Neutrophil (primary cell): ENCODE data around the gene PDE4D.

Experiments used
- H3K27ac ChIP-seq: fragments of 200-600 bp; sonication (generic); 2 replicates; pipeline ENCODE4 v1.5.1; 2016; ENCODE audit warnings: mild to moderate bottlenecking, moderate library complexity
- H3K27me3 ChIP-seq: fragments of 200-600 bp; sonication (generic); 2 replicates; pipeline ENCODE4 v1.6.0; 2016; ENCODE audit warnings: mild to moderate bottlenecking
- H3K36me3 ChIP-seq: fragments of 200-600 bp; sonication (generic); 2 replicates; pipeline ENCODE4 v1.5.1; 2017
- H3K4me1 ChIP-seq, 2 experiments: fragments of 200-600 bp in 1 of 2; sonication (generic) in 1 of 2; 1 replicate in 1 of 2; 2 replicates in 1 of 2; pipeline versions ENCODE4 v1.5.1 to v1.6.1; 2013 to 2016; ENCODE audit warnings: low read depth in 1 of 2, low read length in 1 of 2, mild to moderate bottlenecking in 1 of 2, moderate library complexity in 1 of 2; ENCODE audit not compliant: control insufficient read depth in 1 of 2, insufficient read depth in 1 of 2
- H3K4me3 ChIP-seq, 2 experiments: fragments of 200-600 bp in 1 of 2; sonication (generic) in 1 of 2; 1 replicate in 1 of 2; 2 replicates in 1 of 2; pipeline ENCODE4 v1.5.1; 2013 to 2016; ENCODE audit warnings: low read depth in 1 of 2, low read length in 1 of 2, mild to moderate bottlenecking in 1 of 2, moderate library complexity in 1 of 2
- H3K9me3 ChIP-seq: fragments of 200-600 bp; sonication (generic); 2 replicates; pipeline ENCODE4 v1.5.1; 2016
- CTCF ChIP-seq: fragments of 200-600 bp; sonication (generic); IDR thresholded peaks from 2 replicates; pipeline ENCODE4 v1.5.1; 2016; ENCODE audit warnings: antibody characterized with exemption

PDE4D gene

DNA sequence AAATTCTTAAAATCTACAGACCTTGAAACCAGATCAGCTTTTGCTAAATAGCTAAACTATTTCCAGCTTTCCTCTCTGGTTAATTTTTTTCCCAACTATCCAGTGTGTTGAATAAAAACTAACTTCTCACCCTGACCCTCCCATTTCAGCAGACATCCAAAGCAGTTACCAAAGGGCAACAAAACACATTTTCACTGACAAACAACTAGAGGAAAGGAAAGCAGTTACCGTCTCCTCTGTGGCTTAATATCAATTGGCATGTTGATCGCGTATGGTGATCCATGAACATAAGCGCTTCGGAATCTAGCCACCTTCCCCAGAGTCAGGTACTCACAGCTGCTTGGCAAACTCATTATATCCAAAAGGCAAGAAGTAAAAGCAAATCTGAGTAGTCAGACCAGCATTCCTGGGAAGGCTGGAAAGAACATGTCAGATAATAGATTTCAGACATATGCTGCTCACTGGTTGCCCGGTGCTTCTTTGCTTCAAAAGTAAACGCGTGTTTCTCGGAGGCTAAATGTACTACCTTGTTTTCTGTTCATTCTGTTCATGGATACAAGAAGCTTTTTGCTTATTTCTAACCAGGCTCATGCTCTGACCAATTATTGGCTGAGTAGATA is 463.4 kb downstream of the PDE4D start:
- Histone ChIP-seq H3K4me1 (no peaks in the 10 kb centered on the region), H3K27me3 (no peaks in the 10 kb centered on the region), H3K36me3 (no peaks in the 10 kb centered on the region), H3K4me3 (no peak overlapping the region), H3K9me3 (no peaks in the 10 kb centered on the region), H3K27ac (no peak overlapping the region)
- no peak for TF ChIP-seq CTCF

- H3K4me1 ChIP-seq = no peaks in the 10 kb centered on the region
- H3K9me3 ChIP-seq = no peaks in the 10 kb centered on the region
- H3K27me3 ChIP-seq = no peaks in the 10 kb centered on the region
- TF ChIP-seq CTCF = no peak
- no peak overlapping the region for H3K27ac ChIP-seq
- H3K36me3 ChIP-seq = no peaks in the 10 kb centered on the region
- H3K4me3 ChIP-seq = no peak overlapping the region
These were observed 465.1 kb downstream of the PDE4D start for GRCh38 chr5:59428391-59428790.

DNA sequence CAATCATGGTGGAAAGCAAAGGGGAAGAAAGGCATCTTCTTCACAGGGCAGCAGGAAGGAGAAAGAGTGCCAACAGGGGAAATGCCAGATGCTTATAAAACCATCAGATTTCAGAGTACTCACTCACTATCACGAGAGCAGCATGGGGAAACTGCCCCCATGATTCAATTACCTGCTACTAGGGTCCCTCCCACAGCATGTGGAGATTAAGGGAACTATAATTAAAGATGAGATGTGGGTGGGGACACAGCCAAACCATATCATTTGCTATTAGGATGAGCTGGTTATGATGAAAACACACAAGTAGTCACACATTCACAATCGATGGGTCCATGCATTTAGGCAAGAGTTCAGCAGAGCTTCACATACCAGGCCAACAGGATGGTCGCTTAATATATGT is 469.0 kb downstream of the PDE4D start:
- no peak overlapping the region for H3K27ac ChIP-seq
- H3K4me1 ChIP-seq = no peaks in the 10 kb centered on the region
- H3K36me3 ChIP-seq = no peaks in the 10 kb centered on the region
- H3K4me3 ChIP-seq = no peak overlapping the region
- H3K27me3 ChIP-seq = no peaks in the 10 kb centered on the region
- H3K9me3 ChIP-seq = no peaks in the 10 kb centered on the region
- no peak for TF ChIP-seq CTCF

DNA sequence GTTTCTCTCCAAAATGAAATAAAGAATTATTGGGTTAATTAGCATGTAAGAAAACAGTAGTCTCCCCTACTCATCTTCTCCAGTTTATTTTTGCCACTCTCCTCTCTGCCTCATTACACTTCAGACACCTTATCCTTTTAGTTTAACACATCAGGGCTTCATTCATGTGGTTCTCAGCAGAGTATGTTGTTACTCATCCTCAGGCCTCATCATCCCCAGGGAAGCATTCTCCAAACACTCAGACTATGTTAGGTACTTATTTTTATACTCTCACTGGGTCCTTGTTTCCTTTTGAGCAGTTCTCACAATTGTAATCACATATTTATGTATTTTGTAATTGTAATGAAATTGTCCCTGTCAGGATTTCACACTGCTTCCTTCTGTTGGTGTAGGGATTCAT is 470.5 kb downstream of the PDE4D start:
- Histone ChIP-seq H3K9me3 (no peaks in the 10 kb centered on the region), H3K27ac (no peak overlapping the region), H3K36me3 (no peaks in the 10 kb centered on the region), H3K4me3 (no peak overlapping the region), H3K4me1 (no peaks in the 10 kb centered on the region), H3K27me3 (no peaks in the 10 kb centered on the region)
- no peak for TF ChIP-seq CTCF

DNA sequence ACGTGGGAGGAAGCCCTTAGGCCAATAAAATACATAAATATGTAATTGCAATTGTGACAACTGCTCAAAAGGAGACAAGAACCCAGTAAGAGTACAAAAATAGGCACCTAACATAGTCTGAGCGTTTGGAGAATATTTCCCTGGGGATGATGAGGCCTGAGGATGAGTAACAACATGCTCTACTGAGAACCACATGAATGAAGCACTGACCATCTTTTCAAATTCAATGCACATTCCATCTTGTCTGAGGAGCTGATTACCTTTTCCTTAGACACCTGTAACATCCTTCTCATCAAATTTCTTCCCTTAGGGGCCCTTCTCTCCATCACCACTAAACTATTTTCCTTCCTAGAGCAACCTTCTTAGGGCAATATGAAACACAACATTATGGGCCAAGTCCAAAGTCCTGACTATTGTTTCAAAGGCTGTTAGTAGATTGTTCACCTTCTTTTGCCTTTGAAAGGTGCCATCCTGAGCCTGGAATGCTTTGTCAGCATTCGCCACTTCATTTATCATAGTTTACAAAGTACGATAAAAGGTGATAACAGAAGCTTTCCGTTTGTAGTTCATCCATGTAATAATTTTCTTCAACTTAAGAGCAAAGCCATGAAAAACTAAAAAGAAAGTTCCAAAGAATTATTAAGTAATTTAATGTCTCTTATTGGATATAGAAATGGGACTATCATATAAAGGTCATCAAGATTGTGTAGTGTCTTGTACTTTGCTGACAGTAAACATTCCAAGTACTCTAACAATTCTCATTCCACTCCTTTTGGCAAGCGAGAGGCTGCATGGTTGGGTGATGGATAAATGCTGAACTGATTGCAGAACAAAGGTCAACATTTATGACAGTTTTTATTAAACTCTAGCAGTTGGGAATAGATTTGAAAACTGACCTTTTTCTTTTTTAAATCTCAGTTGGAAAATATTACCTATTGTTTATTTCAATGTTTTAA is 471.3 kb downstream of the PDE4D start:
- H3K9me3 ChIP-seq = no peaks in the 10 kb centered on the region
- H3K27ac ChIP-seq = no peak overlapping the region
- no peak for TF ChIP-seq CTCF
- no peaks in the 10 kb centered on the region for H3K36me3 ChIP-seq
- H3K4me1 ChIP-seq = no peaks in the 10 kb centered on the region
- H3K27me3 ChIP-seq = no peaks in the 10 kb centered on the region
- H3K4me3 ChIP-seq = no peak overlapping the region
